ENCODE results near the gene REEP1.

Gene REEP1

GRCh38 chr2:86170449-86170848 is 167.0 kb downstream of the REEP1 start:
- in situ Hi-C loops (cut with HindIII; ENCODE audit: low sequenced_read_pairs) = no loop called here

All from endothelial cell of hepatic sinusoid (primary cell).